ENCODE measurements around the gene ZNRF3. TPM values are rescaled to one million over a fixed set of nuclear protein-coding genes. Genes with fewer than 3 reads are reported as not detected.
A peak's percentile ranks its signal among the peaks of the same experiment; 100 is the strongest.
"Not testable (repeated sequence)": the region's sequence is repeated elsewhere in the genome, so short reads cannot be mapped to it uniquely, and the experiment has no call there.

ZNRF3 gene
- under 1 TPM in 4 of 6 donors, not detected in 2; 0.09 to 0.23 (median 0.17) TPM for polyA plus RNA-seq (ENCODE audit: low read depth in 6 of 6)

DNA sequence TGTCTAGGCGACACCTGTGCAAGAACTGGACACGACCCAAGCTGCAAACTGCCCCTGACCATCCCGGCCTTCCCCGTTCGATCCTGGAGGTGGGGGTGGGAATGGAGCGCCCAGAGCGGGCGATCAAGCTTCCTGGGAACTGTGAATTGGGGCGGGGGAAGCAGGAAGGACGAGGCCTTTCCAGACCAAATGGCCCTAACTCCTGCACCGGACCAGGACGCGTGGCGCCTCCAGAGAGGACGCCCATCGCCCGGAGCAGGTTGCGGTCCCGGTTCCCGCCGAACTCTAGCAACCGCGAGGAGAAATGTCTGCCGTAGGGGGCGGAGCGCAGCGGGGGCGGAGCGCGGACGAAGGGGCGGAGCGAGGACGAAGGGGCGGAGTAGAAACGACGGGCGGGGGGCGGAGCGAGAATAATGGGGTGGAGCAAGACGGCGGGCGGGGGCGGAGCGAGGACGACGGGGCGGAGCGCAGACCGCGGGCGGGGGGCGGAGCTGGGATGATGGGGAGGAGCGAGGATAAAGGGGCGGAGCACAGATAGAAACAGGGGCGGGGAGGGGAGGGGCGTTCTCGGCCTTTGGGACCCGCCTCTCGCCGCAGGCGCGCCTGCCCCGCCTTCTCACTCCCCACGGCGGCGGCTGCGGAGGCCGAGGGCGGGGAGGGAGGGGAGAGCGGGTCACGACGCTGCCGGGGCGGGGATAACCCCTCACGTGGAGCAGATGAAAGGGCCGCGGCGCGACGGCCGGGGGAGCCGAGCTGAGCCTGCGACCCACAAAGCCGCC, at the start of gene ZNRF3:
Gene ZNRF3, plus strand, starts transcription at position 695 of the 779 bp plus-strand sequence. CDS start 195 bp downstream, outside the sequence.
- Mint-ChIP-seq H3K27me3 (peaks cover 11 to 23% (median 14%) of the 10 kb centered on the region in 3 donors), H3K36me3 (no peaks in the 10 kb centered on the region), H3K4me1 (peaks cover 20 to 23% (median 22%) of the 10 kb centered on the region in 3 donors), H3K9me3 (peaks cover 0 to 2% (median 0%) of the 10 kb centered on the region in 7 donors), H3K27ac (peak within 1 kb of the TSS in 5 of 6 donors; percentile 14 to 86 (median 58)), H3K4me3 (peak within 1 kb of the TSS; percentile 85 to 95 (median 90))
- peak; percentile 79 for DNase-seq
- ATAC-seq (ENCODE audit: low read depth in 2 of 2) = peak; percentile 79 to 82

DNA sequence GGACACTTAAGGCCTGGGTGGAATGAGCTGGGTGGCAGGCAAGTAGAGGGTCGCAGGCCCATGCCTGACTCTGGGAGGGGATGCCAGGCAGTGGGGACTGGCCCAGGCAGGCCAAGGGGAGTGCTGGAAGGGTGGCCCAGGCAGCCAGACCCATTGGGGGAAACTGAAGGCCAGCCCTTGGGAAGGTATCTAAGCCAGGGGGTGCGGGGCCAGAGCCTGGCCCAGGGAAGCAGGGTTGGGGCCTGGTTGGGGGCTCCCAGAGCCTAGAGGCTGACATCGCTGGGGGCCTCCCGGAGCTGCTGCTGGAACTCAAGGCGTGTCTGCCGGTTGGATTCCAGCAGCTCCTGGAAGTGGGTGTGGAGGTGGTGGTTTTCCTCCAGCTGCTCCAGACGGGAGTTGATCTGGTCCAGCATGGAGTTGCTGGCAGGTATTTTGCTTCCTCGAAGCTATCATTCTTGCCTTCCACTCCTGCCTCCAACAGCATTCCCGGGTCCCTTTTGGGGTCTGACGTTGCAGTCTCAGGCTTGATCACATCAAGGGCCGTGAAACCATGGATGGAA, 47.7 kb upstream of the ZNRF3 start:
- ATAC-seq (ENCODE audit: low read depth in 2 of 2) = no peak
- Mint-ChIP-seq H3K4me3 (no peak overlapping the region), H3K9me3 (no peaks in the 10 kb centered on the region), H3K4me1 (peaks cover 0 to 8% (median 0%) of the 10 kb centered on the region in 3 donors), H3K27me3 (no peaks in the 10 kb centered on the region), H3K27ac (no peak overlapping the region), H3K36me3 (peaks cover 0 to 7% of the 10 kb centered on the region in 2 donors)
- no peak for DNase-seq

DNA sequence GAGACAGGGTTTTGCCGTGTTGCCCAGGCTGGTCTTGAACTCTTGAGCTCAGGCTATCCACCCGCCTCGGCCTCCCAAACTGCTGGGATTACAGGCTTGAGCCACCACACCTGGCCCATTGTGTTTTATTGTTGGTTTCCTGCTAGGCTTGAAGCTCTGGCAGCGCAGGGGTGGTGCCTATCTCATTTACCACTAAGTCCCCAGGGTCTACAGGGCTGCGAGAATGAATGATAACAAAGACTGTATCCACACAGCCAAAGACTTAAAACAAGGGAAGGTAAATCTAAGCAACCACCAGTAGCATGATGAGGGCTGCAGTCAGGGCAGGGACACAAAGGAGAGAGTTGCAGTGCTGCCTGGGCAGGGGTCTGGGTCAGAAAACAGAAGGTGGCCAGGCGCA, 45.7 kb upstream of the ZNRF3 start:
- Mint-ChIP-seq H3K27ac (no peak overlapping the region), H3K4me1 (peaks cover 0 to 4% (median 0%) of the 10 kb centered on the region in 3 donors), H3K27me3 (no peaks in the 10 kb centered on the region), H3K36me3 (peaks cover 0 to 7% of the 10 kb centered on the region in 2 donors), H3K4me3 (no peak overlapping the region), H3K9me3 (no peaks in the 10 kb centered on the region)
- ATAC-seq (ENCODE audit: low read depth in 2 of 2) = no peak
- DNase-seq = no peak

DNA sequence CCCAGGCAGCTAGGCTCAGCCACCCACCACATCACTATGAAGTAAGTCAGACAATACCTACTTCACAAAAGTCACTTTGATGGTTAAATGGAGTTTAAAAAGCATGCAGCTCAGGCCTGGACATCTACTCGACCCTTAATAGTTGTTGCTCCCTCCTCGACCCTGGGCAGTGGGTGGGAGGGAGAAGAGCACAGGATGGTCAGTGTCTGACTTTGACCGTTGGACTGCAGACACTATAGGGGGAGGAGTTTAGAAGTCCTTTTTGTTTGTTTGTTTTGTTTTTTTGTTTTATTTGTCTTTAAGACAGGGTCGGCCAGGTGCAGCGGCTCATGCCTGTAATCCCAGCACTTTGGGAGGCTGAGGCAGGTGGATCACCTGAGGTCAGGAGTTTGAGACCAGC, 44.4 kb upstream of the ZNRF3 start:
- Mint-ChIP-seq H3K27ac (no peak overlapping the region), H3K36me3 (peaks cover 0 to 7% of the 10 kb centered on the region in 2 donors), H3K9me3 (peaks cover 0 to under 1% (median 0%) of the 10 kb centered on the region in 7 donors), H3K27me3 (no peaks in the 10 kb centered on the region), H3K4me3 (no peak overlapping the region), H3K4me1 (no peaks in the 10 kb centered on the region)
- no peak for ATAC-seq (ENCODE audit: low read depth in 2 of 2)
- DNase-seq = no peak

DNA sequence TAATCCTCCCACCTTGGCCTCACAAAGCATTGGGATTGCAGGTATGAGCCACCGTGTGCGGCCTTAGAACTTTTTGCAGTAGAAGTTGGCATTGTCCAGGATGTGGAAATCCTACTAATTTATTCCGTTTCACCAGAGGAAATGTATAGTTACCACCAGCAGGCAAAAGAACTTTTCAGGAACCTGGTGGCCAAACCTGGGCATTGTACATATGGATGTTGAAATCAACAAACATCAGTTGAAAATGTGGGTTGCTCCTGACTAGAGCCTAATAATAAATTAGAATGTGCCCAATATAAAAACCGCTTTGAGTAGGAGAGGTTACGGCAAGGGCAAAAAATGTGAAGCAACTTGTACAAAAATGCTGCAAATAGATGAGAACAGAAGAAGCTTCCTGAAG, 42.3 kb upstream of the ZNRF3 start:
- no peaks in the 10 kb centered on the region for H3K36me3 Mint-ChIP-seq
- H3K9me3 Mint-ChIP-seq = peaks cover 0 to 5% (median 2%) of the 10 kb centered on the region in 7 donors
- no peak overlapping the region for H3K4me3 Mint-ChIP-seq
- DNase-seq (no peak), ATAC-seq (ENCODE audit: low read depth in 2 of 2) (no peak)
- H3K27me3 Mint-ChIP-seq = no peaks in the 10 kb centered on the region
- peaks cover 0 to 5% (median 0%) of the 10 kb centered on the region in 3 donors for H3K4me1 Mint-ChIP-seq
- H3K27ac Mint-ChIP-seq = no peak overlapping the region

DNA sequence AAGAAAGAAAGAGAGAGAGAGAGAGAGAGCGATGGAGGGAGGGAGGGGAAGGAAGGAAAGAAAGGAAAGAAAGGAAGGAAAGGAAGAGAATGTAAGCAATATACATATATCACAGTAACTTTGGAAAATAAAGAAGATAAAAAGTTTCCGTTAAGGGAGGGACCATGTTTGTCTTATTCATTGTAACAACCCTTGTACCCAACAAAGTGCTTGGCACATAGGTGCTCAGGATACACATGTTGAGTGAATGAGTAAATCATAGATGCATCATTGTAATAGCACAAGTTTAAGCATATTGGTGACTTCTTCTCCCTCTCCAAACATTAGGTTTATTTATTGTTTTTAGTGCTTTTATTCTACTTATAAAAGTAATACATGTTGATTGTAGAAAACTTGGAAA, 39.7 kb upstream of the ZNRF3 start:
- H3K4me1 Mint-ChIP-seq = peaks cover 0 to 5% (median 0%) of the 10 kb centered on the region in 3 donors
- no peak overlapping the region for H3K4me3 Mint-ChIP-seq
- peaks cover 0 to 23% (median 16%) of the 10 kb centered on the region in 7 donors for H3K9me3 Mint-ChIP-seq
- no peak for DNase-seq
- ATAC-seq (ENCODE audit: low read depth in 2 of 2) = no peak
- H3K27ac Mint-ChIP-seq = peak overlapping the region in 2 of 6 donors; percentile 37 to 72
- H3K36me3 Mint-ChIP-seq = no peaks in the 10 kb centered on the region
- no peaks in the 10 kb centered on the region for H3K27me3 Mint-ChIP-seq

DNA sequence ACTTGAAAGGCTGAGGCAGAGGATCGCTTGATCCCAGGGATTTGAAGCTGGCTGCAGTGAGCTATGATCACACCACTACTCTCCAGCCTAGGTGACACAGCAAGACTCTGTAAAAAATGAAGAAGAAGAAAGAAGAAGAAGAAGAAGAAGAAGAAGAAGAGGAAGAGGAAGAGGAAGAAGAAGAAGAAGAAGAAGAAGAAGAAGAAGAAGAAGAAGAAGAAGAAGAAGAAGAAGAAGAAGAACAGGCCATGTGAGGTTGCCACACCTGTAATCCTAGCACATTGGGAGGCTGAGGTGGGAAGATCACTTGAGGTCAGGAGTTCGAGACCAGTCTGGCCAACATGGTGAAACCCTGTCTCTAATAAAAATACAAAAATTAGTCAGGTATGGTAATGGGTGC, 39.1 kb upstream of the ZNRF3 start:
- peaks cover 0 to 23% (median 17%) of the 10 kb centered on the region in 7 donors for H3K9me3 Mint-ChIP-seq
- not testable (repeated sequence) for H3K27ac Mint-ChIP-seq; H3K4me1 Mint-ChIP-seq; ATAC-seq (ENCODE audit: low read depth in 2 of 2); DNase-seq; H3K36me3 Mint-ChIP-seq; H3K4me3 Mint-ChIP-seq; H3K27me3 Mint-ChIP-seq

DNA sequence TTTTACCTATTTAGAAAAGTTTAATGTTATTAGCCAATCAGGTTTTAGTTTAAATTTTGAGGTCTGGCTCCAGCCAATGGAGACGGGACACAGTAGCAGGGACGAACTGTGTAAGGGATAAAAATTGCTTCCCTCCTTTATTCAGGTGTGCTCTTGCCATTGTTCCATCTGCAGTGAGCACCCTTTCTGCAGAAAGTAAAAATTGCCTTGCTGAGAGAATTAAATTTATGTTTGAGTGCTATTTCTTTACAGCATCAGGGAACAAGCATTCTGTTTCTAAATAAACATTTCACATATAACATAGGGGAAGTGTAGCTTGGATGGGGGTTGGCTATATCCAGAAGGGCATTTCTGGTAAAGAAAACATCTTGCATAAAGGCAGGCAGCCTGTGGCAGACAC, 36.4 kb upstream of the ZNRF3 start:
- ATAC-seq (ENCODE audit: low read depth in 2 of 2) = no peak
- H3K27ac Mint-ChIP-seq = no peak overlapping the region

DNA sequence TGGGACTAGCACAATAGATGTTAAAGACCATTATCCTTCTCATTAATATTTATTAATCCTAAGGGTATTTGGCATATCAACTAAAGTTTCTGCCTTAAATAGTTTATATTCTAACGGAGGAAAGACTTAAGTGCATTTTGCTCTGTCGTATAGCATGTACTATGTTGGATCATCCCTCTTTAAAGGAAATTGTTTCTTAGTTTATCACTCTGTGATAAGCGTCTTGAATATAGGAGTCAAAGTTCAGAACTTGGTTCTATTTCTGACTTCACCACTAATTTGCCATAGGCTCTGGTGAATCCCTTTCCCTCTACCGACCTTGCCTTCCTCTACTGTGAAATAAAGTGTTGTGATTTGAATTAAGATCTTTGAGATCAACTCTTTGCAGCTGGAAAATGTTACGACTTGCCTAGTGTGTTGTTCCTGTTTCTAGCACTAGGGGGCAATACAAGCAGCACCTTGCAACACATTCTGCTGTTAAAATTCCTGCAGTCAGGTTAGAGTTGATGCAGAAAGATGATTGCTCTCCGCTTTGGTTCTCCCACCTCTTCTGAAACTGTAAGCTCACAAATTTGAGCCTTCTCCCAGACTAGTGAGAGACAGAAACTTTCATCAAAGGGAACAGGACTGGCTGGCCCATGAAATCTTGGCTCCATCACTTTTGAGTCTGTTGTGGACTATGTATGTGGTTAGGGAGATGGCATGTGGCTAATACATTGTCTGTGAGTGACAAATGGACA, 27.8 kb upstream of the ZNRF3 start:
- Mint-ChIP-seq H3K36me3 (no peaks in the 10 kb centered on the region), H3K4me1 (no peaks in the 10 kb centered on the region), H3K4me3 (no peak overlapping the region), H3K27ac (no peak overlapping the region), H3K27me3 (peaks cover 5 to 21% (median 12%) of the 10 kb centered on the region in 3 donors), H3K9me3 (no peaks in the 10 kb centered on the region)
- peak in 1 of 2 donors; percentile 37 for ATAC-seq (ENCODE audit: low read depth in 2 of 2)
- peak; percentile 54 for DNase-seq

More for the DNA sequence above, 36.4 kb upstream of the ZNRF3 start:
- H3K27me3 Mint-ChIP-seq = no peaks in the 10 kb centered on the region
- DNase-seq = no peak
- H3K4me3 Mint-ChIP-seq = no peak overlapping the region
- H3K9me3 Mint-ChIP-seq = peaks cover 0 to 23% (median 17%) of the 10 kb centered on the region in 7 donors
- H3K36me3 Mint-ChIP-seq = no peaks in the 10 kb centered on the region
- H3K4me1 Mint-ChIP-seq = peaks cover 0 to 5% (median 0%) of the 10 kb centered on the region in 3 donors

DNA sequence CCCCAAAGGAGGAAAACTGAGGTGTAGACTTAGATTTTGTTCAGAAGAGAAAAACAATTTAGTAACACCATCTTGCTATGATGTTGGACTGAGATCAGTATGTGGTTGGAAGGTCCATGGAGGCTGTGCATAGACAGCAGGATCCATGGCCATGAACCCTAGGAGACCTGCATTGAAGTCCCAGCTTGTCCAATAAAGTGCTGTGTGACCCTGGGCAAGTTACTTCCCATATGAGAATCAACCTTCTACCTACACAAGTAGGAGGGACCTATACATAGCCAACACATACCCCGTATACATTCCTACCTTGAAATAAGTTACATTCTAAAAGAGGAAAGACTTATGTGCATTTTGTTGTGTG, 27.3 kb upstream of the ZNRF3 start:
- peaks cover 5 to 21% (median 12%) of the 10 kb centered on the region in 3 donors for H3K27me3 Mint-ChIP-seq
- DNase-seq (no peak), ATAC-seq (ENCODE audit: low read depth in 2 of 2) (no peak)
- no peak overlapping the region for H3K4me3 Mint-ChIP-seq
- no peaks in the 10 kb centered on the region for H3K9me3 Mint-ChIP-seq
- H3K36me3 Mint-ChIP-seq = no peaks in the 10 kb centered on the region
- H3K27ac Mint-ChIP-seq = no peak overlapping the region
- H3K4me1 Mint-ChIP-seq = no peaks in the 10 kb centered on the region

DNA sequence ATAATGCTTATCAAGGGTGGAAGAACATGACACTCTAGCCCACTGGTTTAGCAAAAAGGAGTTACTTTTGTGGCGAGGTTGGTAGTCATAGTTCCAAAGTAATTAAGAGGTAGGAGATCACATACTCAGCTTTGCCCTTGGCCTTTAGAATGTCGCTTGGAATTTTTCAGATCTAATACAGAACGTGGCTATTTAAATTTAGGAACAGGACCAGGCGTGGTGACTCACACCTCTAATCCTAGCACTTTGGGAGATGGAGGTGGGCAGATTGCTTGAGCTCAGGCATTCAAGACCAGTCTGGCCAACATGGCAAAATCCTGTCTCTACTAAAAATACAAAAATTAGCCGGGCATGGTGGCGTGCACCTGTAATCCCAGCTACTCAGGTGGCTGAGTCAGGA, 26.1 kb upstream of the ZNRF3 start:
- Mint-ChIP-seq H3K27ac (no peak overlapping the region), H3K9me3 (no peaks in the 10 kb centered on the region), H3K27me3 (peaks cover 5 to 21% (median 12%) of the 10 kb centered on the region in 3 donors), H3K4me3 (no peak overlapping the region), H3K36me3 (no peaks in the 10 kb centered on the region), H3K4me1 (no peaks in the 10 kb centered on the region)
- DNase-seq (no peak), ATAC-seq (ENCODE audit: low read depth in 2 of 2) (no peak)

DNA sequence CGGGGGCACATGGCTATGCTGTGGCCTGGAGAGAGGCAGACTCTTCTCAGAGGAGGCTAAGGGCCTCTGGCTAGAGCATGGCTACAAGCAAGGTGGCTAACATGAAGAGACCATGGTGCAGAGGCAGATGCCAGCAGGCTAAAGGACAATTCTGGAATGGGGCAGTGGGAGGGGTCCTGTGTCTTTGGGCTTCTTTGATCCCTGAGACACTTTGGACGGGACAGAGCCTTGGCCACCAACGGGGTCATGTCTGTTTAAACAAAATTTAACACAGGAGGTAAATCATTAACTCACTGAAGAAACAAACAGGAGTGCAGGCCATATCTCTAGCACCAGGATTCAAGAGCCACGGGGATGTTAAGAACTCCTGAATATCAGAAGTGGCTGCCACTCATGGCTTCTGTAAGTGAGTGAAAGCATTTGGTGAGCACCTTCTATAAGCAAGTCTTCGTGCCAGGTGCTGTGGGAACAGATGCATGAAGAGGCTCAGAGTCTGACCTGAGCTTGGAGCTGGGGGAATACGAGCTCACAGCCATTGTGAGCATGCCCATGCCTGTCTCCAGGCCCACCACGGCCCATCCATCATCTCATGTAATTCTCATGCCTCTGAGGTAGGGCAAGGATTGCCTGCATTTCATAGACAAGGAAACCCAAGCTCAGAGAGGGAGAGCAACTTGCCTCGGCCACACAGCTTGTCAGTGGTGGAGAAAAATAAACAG, 18.3 kb upstream of the ZNRF3 start:
- Mint-ChIP-seq H3K36me3 (no peaks in the 10 kb centered on the region), H3K4me3 (no peak overlapping the region), H3K27me3 (peaks cover 6 to 23% (median 20%) of the 10 kb centered on the region in 3 donors), H3K9me3 (peaks cover 0 to 21% (median 7%) of the 10 kb centered on the region in 7 donors), H3K4me1 (no peaks in the 10 kb centered on the region), H3K27ac (no peak overlapping the region)
- DNase-seq (no peak), ATAC-seq (ENCODE audit: low read depth in 2 of 2) (no peak)

DNA sequence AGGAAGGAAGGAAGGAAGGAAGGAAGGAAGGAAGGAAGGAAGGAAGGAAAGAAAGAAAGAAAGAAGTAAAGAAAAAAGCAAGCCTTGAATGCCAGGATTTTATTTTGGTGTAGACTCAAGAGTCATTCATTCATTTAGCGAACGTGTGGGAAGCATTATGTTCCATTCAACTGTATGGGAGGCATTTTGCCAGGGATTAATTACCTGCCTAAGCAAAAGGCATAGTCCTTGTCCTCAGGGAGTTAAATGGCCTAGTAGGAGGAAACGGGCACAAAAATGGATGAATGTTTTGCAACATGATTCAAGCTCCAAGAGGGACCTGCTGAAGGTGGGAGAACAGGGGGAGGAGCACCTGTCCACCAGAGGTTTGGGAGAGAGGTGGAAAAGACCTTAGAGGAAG, 16.2 kb upstream of the ZNRF3 start:
- H3K4me3 Mint-ChIP-seq = no peak overlapping the region
- peaks cover 6 to 23% (median 20%) of the 10 kb centered on the region in 3 donors for H3K27me3 Mint-ChIP-seq
- H3K27ac Mint-ChIP-seq = peak overlapping the region in 1 of 6 donors; percentile 85

More for the DNA sequence above, 16.2 kb upstream of the ZNRF3 start:
- DNase-seq (no peak), ATAC-seq (ENCODE audit: low read depth in 2 of 2) (no peak)
- Mint-ChIP-seq H3K9me3 (peaks cover 0 to 21% (median 7%) of the 10 kb centered on the region in 7 donors), H3K36me3 (no peaks in the 10 kb centered on the region), H3K4me1 (no peaks in the 10 kb centered on the region)

All from naive B cell (primary cell).